K562 (cell line): ENCODE data around the gene HNRNPLL. TPM values are rescaled to one million over a fixed set of nuclear protein-coding genes. Genes with fewer than 3 reads are reported as not detected.

Experiments used
- ADNP ChIP-seq: fragments of 200-800 bp; sonication (Bioruptor generic); IDR thresholded peaks from 2 replicates; pipeline ENCODE4 v1.6.1; 2016; ENCODE audit warnings: missing genetic modification characterization, missing compliant biosample characterization
- C11orf30 ChIP-seq: fragments of 450-650 bp; IDR thresholded peaks from 2 replicates; pipeline ENCODE4 v1.6.1; 2016; ENCODE audit warnings: low read depth, mild to moderate bottlenecking
- HLTF ChIP-seq: fragments of 450-650 bp; IDR thresholded peaks from 2 replicates; pipeline ENCODE4 v1.6.1; 2016
- KDM1A ChIP-seq, 2 experiments: fragments of 450-650 bp; IDR thresholded peaks; 2 replicates each; pipeline ENCODE4 v1.6.1; 2016; ENCODE audit warnings: mild to moderate bottlenecking in 2 of 2
- KLF13 ChIP-seq: fragments of 450-650 bp; IDR thresholded peaks from 2 replicates; pipeline ENCODE4 v1.6.1; 2016; ENCODE audit warnings: missing genetic modification characterization, low read depth, mild to moderate bottlenecking, missing compliant biosample characterization, moderate library complexity, borderline replicate concordance
- L3MBTL2 ChIP-seq: fragments of 450-650 bp; IDR thresholded peaks from 2 replicates; pipeline ENCODE4 v1.6.1; 2016; ENCODE audit warnings: mild to moderate bottlenecking, moderate library complexity
- MCM5 ChIP-seq: fragments of 450-650 bp; IDR thresholded peaks from 2 replicates; pipeline ENCODE4 v1.6.1; 2016; ENCODE audit warnings: low read depth
- NR3C1 ChIP-seq: sonication (generic); formaldehyde crosslinking; IDR thresholded peaks from 2 replicates; pipeline ENCODE4 v1.8.1; 2022; ENCODE audit warnings: missing genetic modification reagents
- NUFIP1 ChIP-seq: fragments of 450-650 bp; IDR thresholded peaks from 2 replicates; pipeline ENCODE4 v1.6.1; 2018; ENCODE audit not compliant: partially characterized antibody
- PCBP2 ChIP-seq: fragments of 200-400 bp; formaldehyde crosslinking; IDR thresholded peaks from 2 replicates; pipeline ENCODE4 v1.6.1; 2018; ENCODE audit warnings: low read length, low read depth, mild to moderate bottlenecking, moderate library complexity; ENCODE audit not compliant: poor library complexity, severe bottlenecking
- PHF20 ChIP-seq: fragments of 450-650 bp; IDR thresholded peaks from 2 replicates; pipeline ENCODE4 v1.6.1; 2018; ENCODE audit not compliant: partially characterized antibody
- PRMT5 ChIP-seq: sonication (generic); formaldehyde crosslinking; IDR thresholded peaks from 2 replicates; pipeline ENCODE4 v1.5.0; 2020; ENCODE audit warnings: missing genetic modification reagents
- RHOXF2B ChIP-seq: fragments of 250-450 bp; sonication (Bioruptor Pico); conservative IDR thresholded peaks from 2 replicates; pipeline ENCODE4 v1.5.1; 2021
- STAT5B ChIP-seq: fragments of 250-450 bp; sonication (Bioruptor Pico); IDR thresholded peaks from 2 replicates; pipeline ENCODE4 v1.8.0; 2021; ENCODE audit warnings: mild to moderate bottlenecking, inconsistent platforms
- TCF7L2 ChIP-seq: fragments of 150-350 bp; IDR thresholded peaks from 2 replicates; pipeline ENCODE4 v1.6.1; 2016; ENCODE audit warnings: low read depth, mild to moderate bottlenecking, low read length, moderate library complexity
- ZBTB33 ChIP-seq: sonication (generic); formaldehyde crosslinking; IDR thresholded peaks from 2 replicates; pipeline ENCODE4 v1.8.1; 2023; ENCODE audit warnings: mild to moderate bottlenecking, missing genetic modification reagents
- ZNF134 ChIP-seq: fragments of 250-450 bp; sonication (Bioruptor Pico); conservative IDR thresholded peaks from 2 replicates; pipeline ENCODE4 v1.4.0; 2020
- ZNF75A ChIP-seq: fragments of 450-650 bp; formaldehyde crosslinking; IDR thresholded peaks from 2 replicates; pipeline ENCODE4 v1.4.0; 2020; ENCODE audit warnings: mild to moderate bottlenecking
- polyA plus RNA-seq, 8 experiments: library from polyadenylated mRNA; depleted of rRNA in 4 of 8; stranded (reverse) in 5 of 8; unstranded in 3 of 8; fragments of >200 nt; fragmentation: Nextera tagmentation in 2 of 8; fragmentation: Illumina TruSeq in 1 of 8; extraction: Ambion mirVana in 2 of 8; extraction: Trizol in 1 of 8; gene quantifications; 2 replicates each; pipeline versions ENCODE4 v1.2.1 to v1.2.3, GENCODE V29; 2011 to 2014; ENCODE audit warnings: inconsistent platforms in 1 of 8, missing spikeins in 1 of 8
- total RNA-seq, 7 experiments: library from RNA; depleted of rRNA in 6 of 7; stranded (reverse); fragments of >200 nt in 6 of 7; fragmentation: Illumina TruSeq in 2 of 7; extraction: Trizol in 2 of 7; gene quantifications; 2 replicates each; pipeline versions ENCODE4 v1.2.1 to v1.2.3, GENCODE V29; 2011 to 2021; ENCODE audit warnings: low replicate concordance in 1 of 7
- TF ChIP-seq, protein P1 (sequence below): sonication (generic); formaldehyde crosslinking; IDR thresholded peaks from 2 replicates; pipeline ENCODE4 v1.8.0; 2023; ENCODE audit warnings: missing genetic modification reagents, mild to moderate bottlenecking, borderline replicate concordance
- TF ChIP-seq, protein P2 (sequence below): fragments of 200-800 bp; sonication (Bioruptor generic); IDR thresholded peaks from 2 replicates; pipeline ENCODE4 v1.6.1; 2017; ENCODE audit warnings: missing genetic modification characterization, missing compliant biosample characterization
- TF ChIP-seq, protein P3 (sequence below): fragments of 250-450 bp; sonication (Bioruptor Pico); IDR thresholded peaks from 2 replicates; pipeline ENCODE4 v1.4.0; 2020

HNRNPLL gene
- total and polyA plus RNA-seq, 9 of the 15 experiments (the other 6 are each of a cell fraction or from before 2014, with no cell fraction given): 19.8 to 135 (median 57.8) TPM

DNA sequence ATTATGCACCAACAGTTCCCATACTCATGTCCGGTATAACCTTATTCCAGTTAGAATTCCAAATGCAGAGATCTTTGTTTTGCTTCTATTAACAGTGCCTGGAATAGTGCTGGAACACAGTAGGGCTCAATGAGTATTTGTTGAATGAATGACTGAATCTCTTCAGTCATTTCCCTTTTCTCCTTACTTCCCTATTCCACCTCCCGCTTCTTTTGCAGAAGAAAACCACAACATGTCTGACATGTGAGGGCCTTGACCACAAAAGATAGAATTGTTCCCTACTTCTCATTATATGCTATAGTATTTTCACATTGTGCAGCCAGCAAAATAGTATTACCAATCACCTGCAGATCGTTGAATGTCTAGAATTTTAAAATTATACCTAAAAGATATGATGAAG, 19.5 kb upstream of the HNRNPLL start (continued):
- TF ChIP-seq, protein P1, sequence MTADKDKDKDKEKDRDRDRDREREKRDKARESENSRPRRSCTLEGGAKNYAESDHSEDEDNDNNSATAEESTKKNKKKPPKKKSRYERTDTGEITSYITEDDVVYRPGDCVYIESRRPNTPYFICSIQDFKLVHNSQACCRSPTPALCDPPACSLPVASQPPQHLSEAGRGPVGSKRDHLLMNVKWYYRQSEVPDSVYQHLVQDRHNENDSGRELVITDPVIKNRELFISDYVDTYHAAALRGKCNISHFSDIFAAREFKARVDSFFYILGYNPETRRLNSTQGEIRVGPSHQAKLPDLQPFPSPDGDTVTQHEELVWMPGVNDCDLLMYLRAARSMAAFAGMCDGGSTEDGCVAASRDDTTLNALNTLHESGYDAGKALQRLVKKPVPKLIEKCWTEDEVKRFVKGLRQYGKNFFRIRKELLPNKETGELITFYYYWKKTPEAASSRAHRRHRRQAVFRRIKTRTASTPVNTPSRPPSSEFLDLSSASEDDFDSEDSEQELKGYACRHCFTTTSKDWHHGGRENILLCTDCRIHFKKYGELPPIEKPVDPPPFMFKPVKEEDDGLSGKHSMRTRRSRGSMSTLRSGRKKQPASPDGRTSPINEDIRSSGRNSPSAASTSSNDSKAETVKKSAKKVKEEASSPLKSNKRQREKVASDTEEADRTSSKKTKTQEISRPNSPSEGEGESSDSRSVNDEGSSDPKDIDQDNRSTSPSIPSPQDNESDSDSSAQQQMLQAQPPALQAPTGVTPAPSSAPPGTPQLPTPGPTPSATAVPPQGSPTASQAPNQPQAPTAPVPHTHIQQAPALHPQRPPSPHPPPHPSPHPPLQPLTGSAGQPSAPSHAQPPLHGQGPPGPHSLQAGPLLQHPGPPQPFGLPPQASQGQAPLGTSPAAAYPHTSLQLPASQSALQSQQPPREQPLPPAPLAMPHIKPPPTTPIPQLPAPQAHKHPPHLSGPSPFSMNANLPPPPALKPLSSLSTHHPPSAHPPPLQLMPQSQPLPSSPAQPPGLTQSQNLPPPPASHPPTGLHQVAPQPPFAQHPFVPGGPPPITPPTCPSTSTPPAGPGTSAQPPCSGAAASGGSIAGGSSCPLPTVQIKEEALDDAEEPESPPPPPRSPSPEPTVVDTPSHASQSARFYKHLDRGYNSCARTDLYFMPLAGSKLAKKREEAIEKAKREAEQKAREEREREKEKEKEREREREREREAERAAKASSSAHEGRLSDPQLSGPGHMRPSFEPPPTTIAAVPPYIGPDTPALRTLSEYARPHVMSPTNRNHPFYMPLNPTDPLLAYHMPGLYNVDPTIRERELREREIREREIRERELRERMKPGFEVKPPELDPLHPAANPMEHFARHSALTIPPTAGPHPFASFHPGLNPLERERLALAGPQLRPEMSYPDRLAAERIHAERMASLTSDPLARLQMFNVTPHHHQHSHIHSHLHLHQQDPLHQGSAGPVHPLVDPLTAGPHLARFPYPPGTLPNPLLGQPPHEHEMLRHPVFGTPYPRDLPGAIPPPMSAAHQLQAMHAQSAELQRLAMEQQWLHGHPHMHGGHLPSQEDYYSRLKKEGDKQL (CRISPR knock-in tag): no peak
- TF ChIP-seq ZBTB33 (CRISPR knock-in tag): 0 out of 2 replicates have a peak, but pooled peaks have one; percentile 12
- no peak for TF ChIP-seq TCF7L2
- TF ChIP-seq, protein P2, sequence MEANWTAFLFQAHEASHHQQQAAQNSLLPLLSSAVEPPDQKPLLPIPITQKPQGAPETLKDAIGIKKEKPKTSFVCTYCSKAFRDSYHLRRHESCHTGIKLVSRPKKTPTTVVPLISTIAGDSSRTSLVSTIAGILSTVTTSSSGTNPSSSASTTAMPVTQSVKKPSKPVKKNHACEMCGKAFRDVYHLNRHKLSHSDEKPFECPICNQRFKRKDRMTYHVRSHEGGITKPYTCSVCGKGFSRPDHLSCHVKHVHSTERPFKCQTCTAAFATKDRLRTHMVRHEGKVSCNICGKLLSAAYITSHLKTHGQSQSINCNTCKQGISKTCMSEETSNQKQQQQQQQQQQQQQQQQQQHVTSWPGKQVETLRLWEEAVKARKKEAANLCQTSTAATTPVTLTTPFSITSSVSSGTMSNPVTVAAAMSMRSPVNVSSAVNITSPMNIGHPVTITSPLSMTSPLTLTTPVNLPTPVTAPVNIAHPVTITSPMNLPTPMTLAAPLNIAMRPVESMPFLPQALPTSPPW (CRISPR knock-in tag): no peak
- no peak for TF ChIP-seq PHF20
- no peak for TF ChIP-seq STAT5B
- TF ChIP-seq ADNP (tag): 0 out of 2 replicates have a peak, but pooled peaks have one; percentile 6
- TF ChIP-seq KLF13 (tag): no peak
- no peak for TF ChIP-seq PCBP2
- TF ChIP-seq L3MBTL2: peak; percentile 67
- TF ChIP-seq C11orf30: no peak
- TF ChIP-seq ZNF75A (CRISPR knock-in tag): no peak
- TF ChIP-seq ZNF134 (CRISPR knock-in tag): no peak
- TF ChIP-seq HLTF: no peak
- no peak for TF ChIP-seq KDM1A (IDR thresholded peaks at IDR 0.05)
- TF ChIP-seq PRMT5 (CRISPR knock-in tag): no peak
- TF ChIP-seq RHOXF2B (CRISPR knock-in tag): no peak
- TF ChIP-seq MCM5: no peak
- TF ChIP-seq, protein P3, sequence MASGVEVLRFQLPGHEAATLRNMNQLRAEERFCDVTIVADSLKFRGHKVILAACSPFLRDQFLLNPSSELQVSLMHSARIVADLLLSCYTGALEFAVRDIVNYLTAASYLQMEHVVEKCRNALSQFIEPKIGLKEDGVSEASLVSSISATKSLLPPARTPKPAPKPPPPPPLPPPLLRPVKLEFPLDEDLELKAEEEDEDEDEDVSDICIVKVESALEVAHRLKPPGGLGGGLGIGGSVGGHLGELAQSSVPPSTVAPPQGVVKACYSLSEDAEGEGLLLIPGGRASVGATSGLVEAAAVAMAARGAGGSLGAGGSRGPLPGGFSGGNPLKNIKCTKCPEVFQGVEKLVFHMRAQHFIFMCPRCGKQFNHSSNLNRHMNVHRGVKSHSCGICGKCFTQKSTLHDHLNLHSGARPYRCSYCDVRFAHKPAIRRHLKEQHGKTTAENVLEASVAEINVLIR: no peak
- TF ChIP-seq NR3C1 (CRISPR knock-in tag): no peak
- TF ChIP-seq NUFIP1: no peak
